KOPT-K1 (cell line): ENCODE results near the gene ACTL9.

Source experiments
- H3K27ac ChIP-seq: fragments of 200-600 bp; sonication (generic); 2 replicates; pipeline ENCODE4 v1.5.1; 2016; ENCODE audit warnings: antibody characterized with exemption, mild to moderate bottlenecking, low read depth, low read length; ENCODE audit not compliant: poor library complexity, severe bottlenecking
- H3K36me3 ChIP-seq: fragments of 200-600 bp; sonication (generic); 2 replicates; pipeline ENCODE4 v1.5.1; 2017; ENCODE audit warnings: antibody characterized with exemption, mild to moderate bottlenecking, low read length, moderate library complexity; ENCODE audit not compliant: insufficient read depth
- H3K9me3 ChIP-seq: fragments of 200-600 bp; sonication (generic); 2 replicates; pipeline ENCODE4 v1.5.1; 2017; ENCODE audit warnings: antibody characterized with exemption, low read length, mild to moderate bottlenecking; ENCODE audit not compliant: insufficient read depth, poor library complexity, severe bottlenecking

The ACTL9 gene

DNA sequence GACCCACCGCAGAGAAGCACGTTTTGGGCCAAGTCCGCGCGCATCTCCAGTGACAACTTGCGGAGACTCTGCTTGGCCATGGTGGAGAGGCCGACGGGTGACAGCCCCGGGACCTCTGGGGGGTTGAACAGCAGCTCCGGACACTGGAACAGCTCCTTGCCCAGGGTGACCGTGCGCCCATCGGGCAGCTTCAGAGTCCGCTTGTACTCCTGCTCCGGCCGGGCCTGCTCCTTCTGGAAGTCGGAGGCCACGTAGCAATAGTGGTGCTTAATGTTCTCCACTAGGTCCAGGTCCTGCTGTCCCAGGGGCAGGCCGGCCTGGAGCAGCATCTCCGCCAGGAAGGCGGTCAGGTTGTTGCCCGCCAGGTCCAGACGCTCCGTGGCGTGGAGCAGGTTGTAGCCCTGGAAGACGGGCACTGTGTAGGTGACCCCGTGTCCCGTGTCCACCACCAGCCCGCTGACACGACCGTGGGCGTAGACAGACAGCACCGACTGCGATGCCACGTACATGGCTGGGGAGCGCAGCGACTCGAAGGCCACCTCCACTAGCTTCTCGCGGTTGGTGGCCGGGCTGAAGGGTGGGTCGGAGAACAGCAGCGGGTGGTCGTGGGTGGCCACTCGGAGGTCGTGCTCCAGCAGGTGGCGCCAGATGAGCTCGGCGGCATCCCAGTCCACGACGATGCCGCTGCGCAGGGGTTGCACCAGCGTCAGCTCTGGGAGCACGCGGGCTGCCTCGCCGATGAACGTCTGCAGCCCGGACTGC is 743 bp downstream of the ACTL9 start:
- no peaks in the 10 kb centered on the region for H3K36me3 ChIP-seq
- no peak overlapping the region for H3K27ac ChIP-seq
- H3K9me3 ChIP-seq, result no peaks in the 10 kb centered on the region

GRCh38 chr19:8696993-8697392 is 1.6 kb downstream of the ACTL9 start:
- H3K27ac ChIP-seq, result no peak overlapping the region
- no peaks in the 10 kb centered on the region for H3K9me3 ChIP-seq
- no peaks in the 10 kb centered on the region for H3K36me3 ChIP-seq

GRCh38 chr19:8695911-8696310 is 2.7 kb downstream of the ACTL9 start:
- H3K27ac ChIP-seq, result no peak overlapping the region
- H3K36me3 ChIP-seq, result no peaks in the 10 kb centered on the region
- H3K9me3 ChIP-seq, result no peaks in the 10 kb centered on the region

GRCh38 chr19:8695501-8695900 is 3.1 kb downstream of the ACTL9 start:
- H3K36me3 ChIP-seq, result no peaks in the 10 kb centered on the region
- peak overlapping the region; percentile 16 for H3K27ac ChIP-seq
- no peaks in the 10 kb centered on the region for H3K9me3 ChIP-seq

GRCh38 chr19:8690753-8691539 is 7.6 kb downstream of the ACTL9 start:
- Histone ChIP-seq H3K9me3 (no peaks in the 10 kb centered on the region), H3K27ac (peak overlapping the region; percentile 83), H3K36me3 (no peaks in the 10 kb centered on the region)

DNA sequence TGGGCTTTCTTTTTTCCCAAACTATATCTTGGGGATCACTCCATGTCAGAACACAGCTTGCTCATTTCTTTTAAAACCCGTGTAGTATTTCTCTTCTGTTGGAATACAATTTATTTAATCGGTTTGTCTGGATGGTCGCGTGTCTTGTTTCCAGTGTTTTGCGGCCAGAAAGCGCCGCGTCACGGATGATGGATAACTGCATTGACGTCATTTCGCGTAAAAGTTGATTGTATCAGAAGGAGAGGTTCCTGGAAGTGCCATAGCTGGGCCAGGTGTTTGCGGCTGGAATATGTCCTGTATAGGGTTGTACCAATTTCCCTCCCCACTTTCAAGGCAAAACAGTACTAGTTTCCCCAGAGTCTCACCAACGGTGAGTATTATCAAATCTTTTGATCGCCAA is 9.7 kb downstream of the ACTL9 start:
- Histone ChIP-seq H3K27ac (peak overlapping the region; percentile 83), H3K9me3 (no peaks in the 10 kb centered on the region), H3K36me3 (no peaks in the 10 kb centered on the region)

- H3K27ac ChIP-seq, result peak overlapping the region; percentile 83
- H3K9me3 ChIP-seq, result no peaks in the 10 kb centered on the region
- H3K36me3 ChIP-seq, result peaks cover 11% of the 10 kb centered on the region
These were observed 12.0 kb downstream of the ACTL9 start for GRCh38 chr19:8686549-8686948.

DNA sequence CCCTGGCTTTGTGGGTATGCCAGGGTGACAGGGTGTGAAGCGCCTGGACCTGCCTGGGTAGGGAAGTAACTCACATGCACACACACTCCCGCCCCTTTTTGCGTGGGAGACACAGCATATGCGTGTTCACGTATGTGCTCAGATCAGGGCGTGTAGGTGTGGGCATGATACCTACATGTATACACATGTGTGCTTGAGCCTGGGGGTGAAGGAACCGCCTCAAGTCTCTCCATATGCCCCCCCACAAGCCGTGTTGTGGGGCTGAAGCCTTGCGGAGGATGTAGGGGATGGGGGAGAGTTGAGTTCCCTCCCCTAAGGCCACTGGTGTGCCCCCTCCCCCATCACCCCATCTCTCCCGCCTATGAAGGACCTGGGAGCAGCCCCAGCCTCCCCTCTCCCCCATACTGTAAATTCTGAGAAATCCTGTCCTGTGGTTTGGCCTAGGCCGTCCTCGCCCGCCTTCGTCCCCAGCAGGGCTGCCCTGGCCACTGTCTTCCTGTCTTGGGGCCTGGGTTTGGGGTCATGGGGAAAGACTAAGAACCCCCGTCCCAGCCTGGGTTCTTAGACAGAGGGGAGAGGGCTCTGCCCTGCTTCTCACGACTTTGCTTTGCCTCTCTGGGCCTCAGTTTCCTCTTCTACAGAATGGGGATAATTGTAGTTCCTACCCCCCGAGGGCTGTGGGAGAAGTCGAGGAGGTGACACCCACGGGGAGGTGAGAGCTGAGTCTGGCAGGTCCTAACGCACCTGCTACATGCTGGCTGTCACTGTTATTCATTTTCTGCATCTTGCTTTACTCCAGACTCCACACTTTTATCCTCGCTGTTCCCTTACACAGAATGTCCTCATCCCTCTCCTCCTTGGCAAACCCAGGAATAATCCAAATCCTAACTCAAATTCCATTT is 14.3 kb downstream of the ACTL9 start:
- H3K27ac ChIP-seq, result peak overlapping the region; percentile 83
- H3K9me3 ChIP-seq, result no peaks in the 10 kb centered on the region
- H3K36me3 ChIP-seq, result peaks cover 27% of the 10 kb centered on the region

GRCh38 chr19:8682931-8683330 is 15.7 kb downstream of the ACTL9 start:
- no peaks in the 10 kb centered on the region for H3K9me3 ChIP-seq
- peak overlapping the region; percentile 83 for H3K27ac ChIP-seq
- H3K36me3 ChIP-seq, result peaks cover 38% of the 10 kb centered on the region

DNA sequence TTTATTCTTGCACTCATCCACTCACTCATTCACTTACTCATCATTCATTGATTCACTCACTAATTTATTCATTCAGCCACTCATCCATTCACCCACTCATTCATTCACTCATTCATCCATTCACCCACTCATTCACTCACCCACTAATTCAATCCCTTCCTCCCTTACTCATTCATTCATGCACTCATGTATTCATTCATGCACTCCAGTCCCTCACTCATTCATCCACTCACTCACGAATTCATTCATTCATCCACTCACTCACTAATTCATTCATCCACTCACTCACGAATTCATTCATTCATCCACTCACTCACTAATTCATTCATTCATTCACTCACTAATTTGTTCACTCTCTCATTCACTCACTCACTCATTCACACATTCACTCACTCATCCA is 16.1 kb downstream of the ACTL9 start:
- H3K36me3 ChIP-seq, result peaks cover 43% of the 10 kb centered on the region
- peak overlapping the region; percentile 83 for H3K27ac ChIP-seq
- no peaks in the 10 kb centered on the region for H3K9me3 ChIP-seq

DNA sequence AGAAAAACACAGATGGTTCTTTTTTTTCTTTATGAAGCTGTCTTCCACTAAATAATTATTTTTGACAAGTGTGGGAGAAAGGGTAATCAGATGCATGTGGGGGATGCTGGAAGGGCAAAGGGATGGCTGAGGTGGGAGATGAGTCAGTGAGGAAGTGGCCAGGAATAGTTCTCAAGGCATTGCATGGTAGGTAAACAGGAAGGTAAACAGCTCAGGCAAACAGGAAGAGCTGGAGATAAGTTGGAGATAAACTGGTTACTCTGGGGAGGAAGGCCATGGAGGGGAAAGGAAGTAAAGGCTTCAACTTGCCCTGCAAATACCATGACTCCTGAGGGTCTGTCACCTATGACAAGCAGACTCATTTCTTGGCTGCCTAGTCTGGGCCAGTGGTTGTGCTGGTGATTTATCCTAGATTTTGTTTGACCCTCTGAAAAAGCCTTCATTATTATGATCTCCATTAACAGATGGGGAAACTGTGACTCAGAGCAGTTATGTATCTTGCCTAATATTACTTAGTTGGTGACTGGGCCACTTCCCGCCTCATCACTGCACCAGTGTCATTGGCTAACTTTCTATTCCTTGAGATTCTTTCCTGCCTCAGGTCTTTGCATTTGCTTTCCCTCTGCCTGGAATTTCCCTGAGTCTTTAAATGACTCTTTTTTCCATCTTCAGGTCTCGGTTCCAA is 17.1 kb downstream of the ACTL9 start:
- peak overlapping the region; percentile 55 for H3K27ac ChIP-seq

DNA sequence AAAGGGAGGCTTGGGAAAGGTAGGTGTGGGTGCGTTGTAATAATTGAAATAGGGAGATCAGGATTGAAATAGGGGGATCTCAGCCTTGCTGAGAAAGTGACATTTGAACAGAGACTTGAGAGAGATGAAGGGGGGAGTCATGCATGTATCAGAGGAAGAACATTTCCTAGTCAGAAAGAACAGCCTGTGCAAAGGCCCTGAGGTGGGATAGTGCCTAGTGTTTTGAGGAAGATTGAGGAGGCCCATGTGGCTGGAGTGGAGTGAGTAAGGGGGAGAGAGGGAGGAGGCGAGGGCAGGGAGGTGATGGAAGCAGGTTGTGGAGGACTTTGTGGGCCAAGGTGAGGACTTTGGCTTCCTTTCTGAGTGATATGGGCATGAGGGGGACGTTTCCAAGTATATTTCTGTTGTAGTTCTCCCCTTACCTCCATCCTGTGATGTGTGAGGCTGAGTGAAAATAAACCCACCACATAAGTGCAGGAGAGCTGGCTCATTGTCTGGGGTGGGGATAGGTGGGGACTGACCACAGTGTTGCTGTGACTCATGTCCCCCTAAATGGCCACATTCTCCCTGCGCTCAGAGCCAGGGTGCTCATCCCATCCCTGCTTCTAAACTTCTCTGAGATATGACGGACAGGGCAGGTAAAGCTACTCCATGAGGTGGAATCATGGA is 17.8 kb downstream of the ACTL9 start:
- H3K9me3 ChIP-seq, result no peaks in the 10 kb centered on the region
- H3K36me3 ChIP-seq, result peaks cover 59% of the 10 kb centered on the region
- peak overlapping the region; percentile 55 for H3K27ac ChIP-seq

More for the DNA sequence above, 17.1 kb downstream of the ACTL9 start:
- peaks cover 52% of the 10 kb centered on the region for H3K36me3 ChIP-seq
- no peaks in the 10 kb centered on the region for H3K9me3 ChIP-seq

DNA sequence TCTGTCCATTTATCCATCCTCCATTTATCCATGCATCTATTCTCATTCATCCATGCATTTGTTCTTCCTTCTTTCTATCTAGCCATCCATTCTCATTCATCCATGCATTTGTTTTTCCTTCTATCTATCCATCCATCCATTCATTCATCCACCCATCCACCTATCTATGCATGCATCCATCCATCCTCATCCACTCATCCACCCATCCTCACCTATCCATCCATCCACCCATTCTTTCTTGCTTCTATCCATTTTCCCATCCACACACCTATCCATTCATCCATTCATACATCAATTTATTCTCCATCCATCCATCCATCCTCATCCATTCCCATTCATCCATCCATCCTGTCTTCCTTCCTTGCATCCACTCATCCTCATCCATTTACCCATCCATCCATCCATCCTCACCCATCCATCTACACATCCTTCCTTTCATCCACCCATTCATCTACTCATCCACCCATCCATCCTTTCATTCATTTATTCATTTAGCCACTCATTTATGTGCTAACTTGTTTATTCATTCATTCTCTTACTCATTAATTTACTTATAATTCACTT is 20.3 kb downstream of the ACTL9 start:
- Histone ChIP-seq H3K36me3 (peaks cover 70% of the 10 kb centered on the region), H3K9me3 (no peaks in the 10 kb centered on the region), H3K27ac (no peak overlapping the region)

GRCh38 chr19:8675066-8675465 is 23.5 kb downstream of the ACTL9 start:
- H3K36me3 ChIP-seq, result peaks cover 59% of the 10 kb centered on the region
- peak overlapping the region; percentile 49 for H3K27ac ChIP-seq
- no peaks in the 10 kb centered on the region for H3K9me3 ChIP-seq
